PFSK-1 (cell line): ENCODE results near the gene NDEL1.

Source experiments
- FOXP2 ChIP-seq: optimal IDR thresholded peaks from 2 replicates; pipeline ENCODE3; 2011; ENCODE audit warnings: borderline replicate concordance, control low read depth, inconsistent platforms; ENCODE audit not compliant: insufficient read depth; ENCODE audit errors: extremely low read length, extremely low read depth
- POLR2AphosphoS5 ChIP-seq: IDR thresholded peaks from 2 replicates; pipeline ENCODE4 v1.6.1; 2012; ENCODE audit warnings: low read depth, mild to moderate bottlenecking, control low read depth, low read length, moderate library complexity
- REST ChIP-seq, 2 experiments: IDR thresholded peaks; 2 replicates each; pipeline versions ENCODE4 v1.6.1 to v1.8.0; 2011 to 2012; ENCODE audit warnings: low read depth in 2 of 2, low read length in 2 of 2, control low read depth in 1 of 2, inconsistent platforms in 1 of 2, mild to moderate bottlenecking in 1 of 2, moderate library complexity in 1 of 2; ENCODE audit not compliant: insufficient read depth in 1 of 2
- SIN3A ChIP-seq: IDR thresholded peaks from 2 replicates; pipeline ENCODE4 v1.6.1; 2012; ENCODE audit warnings: mild to moderate bottlenecking, low read length, moderate library complexity, borderline replicate concordance; ENCODE audit not compliant: insufficient read depth
- TAF1 ChIP-seq: IDR thresholded peaks from 2 replicates; pipeline ENCODE4 v1.6.1; 2012; ENCODE audit warnings: low read length, control low read depth, borderline replicate concordance; ENCODE audit not compliant: insufficient read depth

The NDEL1 gene

GRCh38 chr17:8488491-8488890 is 52.8 kb downstream of the NDEL1 start:
- no peak for TF ChIP-seq REST (IDR thresholded peaks at IDR 0.05; ENCODE audit: insufficient read depth in 1 of 2, low read depth in 2 of 2, low read length in 2 of 2)
- TF ChIP-seq TAF1, result no peak
- TF ChIP-seq POLR2AphosphoS5, result no peak
- TF ChIP-seq FOXP2, result no peak
- TF ChIP-seq SIN3A, result no peak

GRCh38 chr17:8488901-8489300 is 53.2 kb downstream of the NDEL1 start:
- peak; percentile 64 for TF ChIP-seq FOXP2
- TF ChIP-seq TAF1, result no peak
- no peak for TF ChIP-seq POLR2AphosphoS5
- TF ChIP-seq REST (IDR thresholded peaks at IDR 0.05; ENCODE audit: insufficient read depth in 1 of 2, low read depth in 2 of 2, low read length in 2 of 2), result no peak
- no peak for TF ChIP-seq SIN3A

GRCh38 chr17:8489841-8490240 is 54.2 kb downstream of the NDEL1 start:
- TF ChIP-seq POLR2AphosphoS5 (no peak), FOXP2 (no peak), SIN3A (no peak), REST (IDR thresholded peaks at IDR 0.05; ENCODE audit: insufficient read depth in 1 of 2, low read depth in 2 of 2, low read length in 2 of 2) (no peak), TAF1 (no peak)

GRCh38 chr17:8490256-8491023 is 54.8 kb downstream of the NDEL1 start:
- TF ChIP-seq FOXP2 (no peak), TAF1 (no peak), REST (IDR thresholded peaks at IDR 0.05; ENCODE audit: insufficient read depth in 1 of 2, low read depth in 2 of 2, low read length in 2 of 2) (no peak), POLR2AphosphoS5 (no peak), SIN3A (no peak)

- no peak for TF ChIP-seq SIN3A
- TF ChIP-seq FOXP2, result no peak
- TF ChIP-seq TAF1, result no peak
- TF ChIP-seq POLR2AphosphoS5, result no peak
- TF ChIP-seq REST (IDR thresholded peaks at IDR 0.05; ENCODE audit: insufficient read depth in 1 of 2, low read depth in 2 of 2, low read length in 2 of 2), result no peak
Observed at GRCh38 chr17:8492121-8492520, 56.4 kb downstream of the NDEL1 start.
